ENCODE data around the gene ANKRD12. TPM values are rescaled to one million over a fixed set of nuclear protein-coding genes. Genes with fewer than 3 reads are reported as not detected.

The ANKRD12 gene
- total and polyA plus RNA-seq, 2 of the 4 experiments (the other 2 are of a cell fraction), result 2.6 to 12.9 TPM

GRCh38 chr18:9087144-9087543 is 49.4 kb upstream of the ANKRD12 start:
- H2BK20ac ChIP-seq (ENCODE audit: low read depth, low read length), result no peak overlapping the region
- no peaks in the 10 kb centered on the region for H3K79me1 ChIP-seq (ENCODE audit: low read depth in 1 of 2, low read length in 2 of 2)
- ChIA-PET POLR2A (ENCODE audit: unreplicated experiment) (no interaction called here), CTCF (no interaction called here)
- no peak overlapping the region for H3K4ac ChIP-seq (ENCODE audit: low read depth, low read length)
- no peak overlapping the region for H2AK9ac ChIP-seq (replicated peaks; ENCODE audit: low read depth, low read length, poor library complexity)
- H3K27me3 ChIP-seq (ENCODE audit: control insufficient read depth, insufficient read depth, low read length), result no peaks in the 10 kb centered on the region
- H4K20me1 ChIP-seq (ENCODE audit: insufficient read depth, low read length), result no peaks in the 10 kb centered on the region
- H3K4me2 ChIP-seq (ENCODE audit: low read depth, low read length), result no peak overlapping the region
- H3K14ac ChIP-seq (replicated peaks; ENCODE audit: low read depth, low read length), result no peak overlapping the region
- DNase-seq (no peak), ATAC-seq (ENCODE audit: low read depth) (no peak)
- dilution Hi-C loops (cut with HindIII; ENCODE audit: low sequenced_read_pairs, unreplicated experiment), result no loop called here
- no peak overlapping the region for H3K56ac ChIP-seq (ENCODE audit: extremely low read depth, insufficient read depth, low read length)
- BruUV-seq (replicated peaks), result no TSS peak
- H3K4me1 ChIP-seq (ENCODE audit: control insufficient read depth, insufficient read depth, low read length), result no peaks in the 10 kb centered on the region
- H4K5ac ChIP-seq (ENCODE audit: low read depth, low read length), result no peak overlapping the region
- no peak overlapping the region for H2BK5ac ChIP-seq (ENCODE audit: low read depth, low read length, poor library complexity, severe bottlenecking)
- H3K23ac ChIP-seq (ENCODE audit: low read depth, low read length), result no peak overlapping the region
- no peak overlapping the region for H4K8ac ChIP-seq (ENCODE audit: low read depth in 2 of 2, low read length in 2 of 2)
- H4K91ac ChIP-seq (ENCODE audit: insufficient read depth, low read depth, low read length), result no peak overlapping the region
- no CpG with 5 or more reads among the region's 2 CpGs for WGBS, 2 experiments (ENCODE audit: extremely low coverage in 2 of 2, insufficient read length in 1 of 2)
- no peaks in the 10 kb centered on the region for H3K9me3 ChIP-seq (ENCODE audit: control insufficient read depth, insufficient read depth, low read length)
- no peak overlapping the region for H2AK5ac ChIP-seq (ENCODE audit: low read depth, low read length)
- H3K18ac ChIP-seq (ENCODE audit: low read depth, low read length), result no peak overlapping the region
- no peak overlapping the region for H3K9ac ChIP-seq (ENCODE audit: low read depth, low read length)
- no peak overlapping the region for H3K4me3 ChIP-seq (ENCODE audit: insufficient read depth, low read depth, low read length)
- in situ Hi-C loops (cut with MboI; ENCODE audit: low sequenced_read_pairs), result no loop called here
- TF ChIP-seq CHD1 (IDR thresholded peaks at IDR 0.05; ENCODE audit: low read depth, low read length), result no peak
- H2BK120ac ChIP-seq (ENCODE audit: low read depth, low read length), result no peak overlapping the region
- intact Hi-C loops (cut with micrococcal nuclease), result no loop called here
- no peak overlapping the region for H2AFZ ChIP-seq (replicated peaks; ENCODE audit: low read length, poor library complexity)
- peaks cover 6% of the 10 kb centered on the region; the same call in 1 of the 2 replicates for H3K9me1 ChIP-seq (ENCODE audit: insufficient read depth, low read length)
- no peak overlapping the region for H3K27ac ChIP-seq (ENCODE audit: insufficient read depth, low read length)
- no peaks in the 10 kb centered on the region for H3K36me3 ChIP-seq (ENCODE audit: control insufficient read depth, insufficient read depth, low read length)
- no peak overlapping the region for H2BK15ac ChIP-seq (ENCODE audit: low read depth, low read length)
